K562 (cell line): ENCODE data around the gene RCN2. TPM values are rescaled to one million over a fixed set of nuclear protein-coding genes. Genes with fewer than 3 reads are reported as not detected.
A peak's percentile ranks its signal among the peaks of the same experiment; 100 is the strongest.

Experiments used
- ATAC-seq: fragments of 200-7000 bp; cut with Tn5 transposase; 3 replicates; pipeline ENCODE4 v1.9.1; 2020; ENCODE audit warnings: moderate library complexity
- BruUV-seq: library from RNA; stranded (reverse); fragments of 400-500 nt; replicated peaks from 2 replicates; lab custom pipeline; 2021; lab: Mats Ljungman, UMichigan
- CTCF ChIA-PET: fragments of 300-600 bp; formaldehyde crosslinking; extraction: SDS; loops from one replicate; lab custom pipeline; 2021; ENCODE audit warnings: low intra/inter-chr PET ratio; lab: Yijun Ruan, JAX
- POLR2A ChIA-PET: fragments of 300-600, 350-650 bp; sonication (Branson Sonifier 250); formaldehyde crosslinking; extraction: SDS; loops from one replicate; lab custom pipeline; 2021; ENCODE audit warnings: antibody characterized with exemption, inconsistent platforms; lab: Yijun Ruan, JAX
- DNase-seq, 4 experiments: peaks; one replicate each; pipeline versions ENCODE4 v3.0.0 to v3.0.0-alpha.2; 2011 to 2018; ENCODE audit warnings: low spot score in 3 of 4, mixed read lengths in 3 of 4; ENCODE audit errors: extremely low read depth in 1 of 4
- FAIRE-seq: peaks from 2 replicates; lab custom pipeline; 2011; peaks lifted over from hg19 to GRCh38; lab: Jason Lieb, UNC
- H2AFZ ChIP-seq: 2 replicates; pipeline ENCODE4 v1.6.0; 2011; ENCODE audit warnings: low read depth, low read length, control low read depth, inconsistent platforms
- H3K27ac ChIP-seq: fragments of 200-600 bp; 3 replicates; pipeline ENCODE4 v1.8.0; 2011; ENCODE audit warnings: low read depth, mild to moderate bottlenecking, control low read depth, inconsistent platforms, low read length, moderate library complexity, mixed read lengths; ENCODE audit errors: extremely low read depth
- H3K27me3 ChIP-seq, 2 experiments: fragments of 300-600 bp in 1 of 2; 2 replicates in 1 of 2; 3 replicates in 1 of 2; pipeline versions ENCODE4 v1.6.0 to v1.8.0; 2011; ENCODE audit warnings: inconsistent platforms in 2 of 2, low read length in 2 of 2, mild to moderate bottlenecking in 1 of 2, mixed read lengths in 1 of 2, moderate library complexity in 1 of 2; ENCODE audit not compliant: control insufficient read depth in 2 of 2, insufficient read depth in 2 of 2
- H3K36me3 ChIP-seq: fragments of 300-600 bp; 3 replicates; pipeline ENCODE4 v1.8.0; 2011; ENCODE audit warnings: mild to moderate bottlenecking, low read length, inconsistent platforms; ENCODE audit not compliant: control insufficient read depth, insufficient read depth
- H3K4me1 ChIP-seq, 2 experiments: fragments of 200-600 bp in 1 of 2; replicated peaks in 1 of 2; 2 replicates in 1 of 2; 3 replicates in 1 of 2; pipeline versions ENCODE4 v1.5.1 to v1.8.0; 2011; ENCODE audit warnings: inconsistent platforms in 2 of 2, low read length in 2 of 2, mild to moderate bottlenecking in 1 of 2, mixed read lengths in 1 of 2, moderate library complexity in 1 of 2; ENCODE audit not compliant: control insufficient read depth in 2 of 2, insufficient read depth in 2 of 2
- H3K4me2 ChIP-seq: 2 replicates; pipeline ENCODE4 v1.6.1; 2011; ENCODE audit warnings: low read length, control low read depth, inconsistent platforms, mixed read lengths; ENCODE audit not compliant: insufficient read depth
- H3K4me3 ChIP-seq: fragments of 200-600 bp; sonication (generic), shearing (Covaris generic); 2 replicates; pipeline ENCODE4 v1.5.1; 2016; ENCODE audit warnings: control low read depth, inconsistent platforms
- H3K79me2 ChIP-seq: fragments of 200-600 bp; 3 replicates; pipeline ENCODE4 v1.8.0; 2011; ENCODE audit warnings: low read length, inconsistent platforms; ENCODE audit not compliant: control insufficient read depth, insufficient read depth
- H3K9ac ChIP-seq, 2 experiments: 2 replicates each; pipeline versions ENCODE4 v1.6.0 to v1.6.1; 2011; ENCODE audit warnings: low read depth in 2 of 2, low read length in 2 of 2, control low read depth in 1 of 2, inconsistent platforms in 1 of 2, mild to moderate bottlenecking in 1 of 2, mixed read lengths in 1 of 2; ENCODE audit not compliant: insufficient read depth in 1 of 2
- H3K9me1 ChIP-seq: one replicate; pipeline ENCODE4 v1.6.0; 2011; ENCODE audit warnings: inconsistent platforms, mild to moderate bottlenecking, low read length, moderate library complexity; ENCODE audit not compliant: control insufficient read depth, insufficient read depth
- H3K9me3 ChIP-seq: replicated peaks from 2 replicates; pipeline ENCODE4 v1.5.1; 2011; ENCODE audit warnings: low read depth, low read length, inconsistent platforms; ENCODE audit not compliant: control insufficient read depth, insufficient read depth
- H4K20me1 ChIP-seq: replicated peaks from 2 replicates; pipeline ENCODE4 v1.6.1; 2011; ENCODE audit warnings: low read length, inconsistent platforms, mixed read lengths; ENCODE audit not compliant: control insufficient read depth, insufficient read depth
- GATAD2B ChIP-seq: fragments of 450-650 bp; IDR thresholded peaks from 2 replicates; pipeline ENCODE4 v1.6.1; 2017; ENCODE audit warnings: mild to moderate bottlenecking, borderline replicate concordance
- HCFC1 ChIP-seq: IDR thresholded peaks from 2 replicates; pipeline ENCODE4 v1.6.1; 2012; ENCODE audit warnings: low read depth, low read length, improper control_type of control experiment
- HDAC6 ChIP-seq: IDR thresholded peaks from 2 replicates; pipeline ENCODE4 v1.6.1; 2012; ENCODE audit warnings: low read depth, mild to moderate bottlenecking, control low read depth, inconsistent platforms, low read length, moderate library complexity
- KAT7 ChIP-seq: sonication (generic); formaldehyde crosslinking; IDR thresholded peaks from 2 replicates; pipeline ENCODE4 v1.8.0; 2022; ENCODE audit warnings: missing genetic modification reagents, mild to moderate bottlenecking, borderline replicate concordance
- MTF1 ChIP-seq: fragments of 250-450 bp; sonication (Bioruptor Pico); IDR thresholded peaks from 2 replicates; pipeline ENCODE4 v1.9.0; 2021; ENCODE audit warnings: moderate library complexity, mild to moderate bottlenecking, inconsistent platforms, borderline replicate concordance
- WGBS: fragments of 100-300 bp; shearing (Covaris generic); methylation state at CpG from one replicate; pipeline ENCODE4 v1.1.6; 2016; ENCODE audit warnings: low coverage, mixed read lengths; ENCODE audit not compliant: insufficient coverage; ENCODE audit errors: missing lambda C conversion rate; 5-methylcytosine and 5-hydroxymethylcytosine counted together
- in situ Hi-C: fragments of 300-500 bp; cut with MboI; formaldehyde crosslinking; loops from 4 replicates; pipeline ENCODE4 v1.15.0; 2018; ENCODE audit warnings: inconsistent platforms, mixed read lengths
- intact Hi-C: fragments of 100-400 bp; cut with micrococcal nuclease; formaldehyde crosslinking; loops from 2 replicates; pipeline ENCODE4 v1.14.2; 2022
- polyA plus RNA-seq, 8 experiments: library from polyadenylated mRNA; depleted of rRNA in 4 of 8; stranded (reverse) in 5 of 8; unstranded in 3 of 8; fragments of >200 nt; fragmentation: Nextera tagmentation in 2 of 8; fragmentation: Illumina TruSeq in 1 of 8; extraction: Ambion mirVana in 2 of 8; extraction: Trizol in 1 of 8; gene quantifications; 2 replicates each; pipeline versions ENCODE4 v1.2.1 to v1.2.3, GENCODE V29; 2011 to 2014; ENCODE audit warnings: inconsistent platforms in 1 of 8, missing spikeins in 1 of 8
- total RNA-seq, 7 experiments: library from RNA; depleted of rRNA in 6 of 7; stranded (reverse); fragments of >200 nt in 6 of 7; fragmentation: Illumina TruSeq in 2 of 7; extraction: Trizol in 2 of 7; gene quantifications; 2 replicates each; pipeline versions ENCODE4 v1.2.1 to v1.2.3, GENCODE V29; 2011 to 2021; ENCODE audit warnings: low replicate concordance in 1 of 7
- TF ChIP-seq, protein P1 (sequence below), 3 experiments: fragments of 200-800 bp in 1 of 3; sonication (Bioruptor generic) in 1 of 3; sonication (generic) in 1 of 3; formaldehyde crosslinking in 1 of 3; IDR thresholded peaks; 2 replicates each; pipeline versions ENCODE4 v1.6.1 to v1.8.0; 2016 to 2022; ENCODE audit warnings: mild to moderate bottlenecking in 2 of 3, missing compliant biosample characterization in 2 of 3, missing genetic modification characterization in 2 of 3, missing genetic modification reagents in 1 of 3
- TF ChIP-seq, protein P2 (sequence below): sonication (generic); formaldehyde crosslinking; IDR thresholded peaks from 2 replicates; pipeline ENCODE4 v1.8.0; 2022; ENCODE audit warnings: mild to moderate bottlenecking, missing genetic modification reagents
- TF ChIP-seq, protein P3 (sequence below): fragments of 450-650 bp; formaldehyde crosslinking; IDR thresholded peaks from 2 replicates; pipeline ENCODE4 v1.4.0; 2020; ENCODE audit warnings: mild to moderate bottlenecking, mixed read lengths

The RCN2 gene
- total and polyA plus RNA-seq, 9 of the 15 experiments (the other 6 are each of a cell fraction or from before 2014, with no cell fraction given): 20.9 to 63.6 (median 52.8) TPM

DNA sequence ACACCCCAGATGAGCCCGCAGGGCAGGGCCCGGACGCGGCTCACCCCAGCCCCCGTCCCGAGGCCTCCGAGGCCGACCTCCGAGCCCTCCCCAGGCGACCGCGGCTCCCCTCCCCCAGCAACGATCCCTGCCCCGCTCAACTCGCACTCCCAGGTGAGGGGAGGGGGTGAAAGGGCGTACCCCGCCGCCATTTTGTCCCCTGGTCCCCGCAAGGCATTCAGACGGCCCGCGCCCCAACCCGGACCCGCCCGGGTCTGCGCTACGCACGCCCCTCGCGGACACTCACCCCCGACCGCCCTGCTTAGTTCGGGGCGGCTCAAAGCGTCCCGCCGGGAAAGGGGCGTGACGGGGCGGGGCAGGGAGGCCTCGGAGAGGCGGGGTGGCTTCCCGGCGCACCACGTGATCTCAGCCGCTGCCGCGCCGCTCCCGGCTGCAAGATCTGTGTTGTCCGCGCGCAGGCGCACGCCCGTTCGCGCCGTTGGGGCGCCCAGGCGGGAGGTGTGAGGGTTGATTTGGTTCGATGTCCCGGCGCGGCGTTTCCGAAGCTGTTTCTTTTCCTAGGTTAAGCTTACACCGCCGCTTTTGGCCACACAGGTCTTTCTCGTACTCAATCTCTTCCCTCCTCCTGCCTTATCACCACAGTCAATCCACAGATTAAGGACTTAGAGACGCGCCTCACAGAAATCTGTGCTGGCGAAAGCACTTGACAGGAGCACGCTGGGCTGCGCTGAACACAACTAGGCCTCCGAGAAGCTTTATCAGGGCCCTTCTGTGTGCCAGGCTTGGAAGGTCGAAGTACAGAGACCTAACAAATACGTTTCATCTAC is 26.3 kb upstream of the RCN2 start, which contains the start of gene SCAPER:
SCAPER (minus strand) TSS at position 328 of the 827 bp plus-strand sequence. CDS start 21,523 bp downstream, outside the sequence.
- Histone ChIP-seq H3K36me3 (no peaks in the 10 kb centered on the region), H3K9me1 (no peaks in the 10 kb centered on the region), H3K9ac (peak within 1 kb of the TSS; percentile 72 to 92), H2AFZ (peak within 1 kb of the TSS; percentile 87), H3K4me1 (peaks cover 10 to 15% of the 10 kb centered on the region in 2 experiments; a peak in 4 of 5 replicates), H3K4me2 (peak within 1 kb of the TSS; percentile 92), H3K9me3 (no peaks in the 10 kb centered on the region), H3K27me3 (no peaks in the 10 kb centered on the region), H3K79me2 (peaks cover 3% of the 10 kb centered on the region; the same call in 1 of the 3 replicates), H3K27ac (peak within 1 kb of the TSS; percentile 80), H4K20me1 (peaks cover 2% of the 10 kb centered on the region; the same call in 1 of the 2 replicates), H3K4me3 (peak within 1 kb of the TSS; percentile 84)
- in situ Hi-C loops (no loop called here), intact Hi-C loops (no loop called here)
- under 1% methylated on average over 62 of the region's 78 CpGs for WGBS
- peak; percentile 98 for ATAC-seq
- BruUV-seq: no TSS peak
- peak; percentile 93 to 97 (median 95) for DNase-seq
- ChIA-PET CTCF (interaction anchor here (0.6 kb wide), 1 partner anchor 203 kb away, joined by 5 read pairs; no protein-coding TSS in a partner anchor), POLR2A (no interaction called here)
- FAIRE-seq: peak; percentile 6
- TF ChIP-seq, protein P1, sequence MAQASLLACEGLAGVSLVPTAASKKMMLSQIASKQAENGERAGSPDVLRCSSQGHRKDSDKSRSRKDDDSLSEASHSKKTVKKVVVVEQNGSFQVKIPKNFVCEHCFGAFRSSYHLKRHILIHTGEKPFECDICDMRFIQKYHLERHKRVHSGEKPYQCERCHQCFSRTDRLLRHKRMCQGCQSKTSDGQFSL (CRISPR knock-in tag; IDR thresholded peaks at IDR 0.05): no peak
- TF ChIP-seq, protein P1 (tag; IDR thresholded peaks at IDR 0.05): no peak
- TF ChIP-seq KAT7 (CRISPR knock-in tag) (peak; percentile 63; the same call in 1 of the 2 replicates), MTF1 (no peak), HDAC6 (no peak), HCFC1 (0 out of 2 replicates have a peak, but pooled peaks have one; percentile 10), GATAD2B (no peak)
- TF ChIP-seq, protein P2, sequence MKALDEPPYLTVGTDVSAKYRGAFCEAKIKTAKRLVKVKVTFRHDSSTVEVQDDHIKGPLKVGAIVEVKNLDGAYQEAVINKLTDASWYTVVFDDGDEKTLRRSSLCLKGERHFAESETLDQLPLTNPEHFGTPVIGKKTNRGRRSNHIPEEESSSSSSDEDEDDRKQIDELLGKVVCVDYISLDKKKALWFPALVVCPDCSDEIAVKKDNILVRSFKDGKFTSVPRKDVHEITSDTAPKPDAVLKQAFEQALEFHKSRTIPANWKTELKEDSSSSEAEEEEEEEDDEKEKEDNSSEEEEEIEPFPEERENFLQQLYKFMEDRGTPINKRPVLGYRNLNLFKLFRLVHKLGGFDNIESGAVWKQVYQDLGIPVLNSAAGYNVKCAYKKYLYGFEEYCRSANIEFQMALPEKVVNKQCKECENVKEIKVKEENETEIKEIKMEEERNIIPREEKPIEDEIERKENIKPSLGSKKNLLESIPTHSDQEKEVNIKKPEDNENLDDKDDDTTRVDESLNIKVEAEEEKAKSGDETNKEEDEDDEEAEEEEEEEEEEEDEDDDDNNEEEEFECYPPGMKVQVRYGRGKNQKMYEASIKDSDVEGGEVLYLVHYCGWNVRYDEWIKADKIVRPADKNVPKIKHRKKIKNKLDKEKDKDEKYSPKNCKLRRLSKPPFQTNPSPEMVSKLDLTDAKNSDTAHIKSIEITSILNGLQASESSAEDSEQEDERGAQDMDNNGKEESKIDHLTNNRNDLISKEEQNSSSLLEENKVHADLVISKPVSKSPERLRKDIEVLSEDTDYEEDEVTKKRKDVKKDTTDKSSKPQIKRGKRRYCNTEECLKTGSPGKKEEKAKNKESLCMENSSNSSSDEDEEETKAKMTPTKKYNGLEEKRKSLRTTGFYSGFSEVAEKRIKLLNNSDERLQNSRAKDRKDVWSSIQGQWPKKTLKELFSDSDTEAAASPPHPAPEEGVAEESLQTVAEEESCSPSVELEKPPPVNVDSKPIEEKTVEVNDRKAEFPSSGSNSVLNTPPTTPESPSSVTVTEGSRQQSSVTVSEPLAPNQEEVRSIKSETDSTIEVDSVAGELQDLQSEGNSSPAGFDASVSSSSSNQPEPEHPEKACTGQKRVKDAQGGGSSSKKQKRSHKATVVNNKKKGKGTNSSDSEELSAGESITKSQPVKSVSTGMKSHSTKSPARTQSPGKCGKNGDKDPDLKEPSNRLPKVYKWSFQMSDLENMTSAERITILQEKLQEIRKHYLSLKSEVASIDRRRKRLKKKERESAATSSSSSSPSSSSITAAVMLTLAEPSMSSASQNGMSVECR (CRISPR knock-in tag): 0 out of 2 replicates have a peak, but pooled peaks have one; percentile 63
- TF ChIP-seq, protein P3, sequence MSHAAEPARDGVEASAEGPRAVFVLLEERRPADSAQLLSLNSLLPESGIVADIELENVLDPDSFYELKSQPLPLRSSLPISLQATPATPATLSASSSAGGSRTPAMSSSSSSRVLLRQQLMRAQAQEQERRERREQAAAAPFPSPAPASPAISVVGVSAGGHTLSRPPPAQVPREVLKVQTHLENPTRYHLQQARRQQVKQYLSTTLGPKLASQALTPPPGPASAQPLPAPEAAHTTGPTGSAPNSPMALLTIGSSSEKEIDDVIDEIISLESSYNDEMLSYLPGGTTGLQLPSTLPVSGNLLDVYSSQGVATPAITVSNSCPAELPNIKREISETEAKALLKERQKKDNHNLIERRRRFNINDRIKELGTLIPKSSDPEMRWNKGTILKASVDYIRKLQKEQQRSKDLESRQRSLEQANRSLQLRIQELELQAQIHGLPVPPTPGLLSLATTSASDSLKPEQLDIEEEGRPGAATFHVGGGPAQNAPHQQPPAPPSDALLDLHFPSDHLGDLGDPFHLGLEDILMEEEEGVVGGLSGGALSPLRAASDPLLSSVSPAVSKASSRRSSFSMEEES (CRISPR knock-in tag): peak; percentile 98
